ENCODE measurements around the gene MAPK7.

DNA sequence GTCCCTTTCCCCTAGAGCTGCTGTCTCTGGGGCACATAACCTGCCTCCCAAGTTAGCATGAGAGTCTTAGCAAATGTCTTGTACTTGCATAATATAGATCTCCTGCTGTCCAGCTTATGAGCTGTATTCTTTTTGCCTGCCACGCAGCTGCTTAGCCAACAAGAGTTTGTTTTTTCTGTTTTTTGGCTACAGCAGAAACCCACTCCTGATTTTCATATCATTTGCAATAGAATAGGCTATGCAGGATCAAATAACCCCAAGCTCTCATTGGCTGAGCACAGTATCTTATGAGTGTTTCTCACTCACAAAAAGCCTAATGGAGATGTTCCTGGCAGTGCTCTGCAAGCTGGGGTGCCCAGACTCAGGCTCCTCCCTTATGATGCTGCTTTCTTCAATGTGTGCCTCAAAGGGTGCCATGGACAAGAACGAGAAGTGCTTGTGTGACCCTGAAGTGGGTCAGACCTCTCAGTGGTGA is 38.9 kb upstream of the MAPK7 start:
- no peak for TF ChIP-seq POLR2A (IDR thresholded peaks at IDR 0.05; ENCODE audit: low read depth, low read length)
- no peak for TF ChIP-seq ESRRA (IDR thresholded peaks at IDR 0.05; ENCODE audit: low read length)
- no peak for TF ChIP-seq NFYB (IDR thresholded peaks at IDR 0.05; ENCODE audit: insufficient read depth, low read depth, low read length)
- TF ChIP-seq, protein P1, sequence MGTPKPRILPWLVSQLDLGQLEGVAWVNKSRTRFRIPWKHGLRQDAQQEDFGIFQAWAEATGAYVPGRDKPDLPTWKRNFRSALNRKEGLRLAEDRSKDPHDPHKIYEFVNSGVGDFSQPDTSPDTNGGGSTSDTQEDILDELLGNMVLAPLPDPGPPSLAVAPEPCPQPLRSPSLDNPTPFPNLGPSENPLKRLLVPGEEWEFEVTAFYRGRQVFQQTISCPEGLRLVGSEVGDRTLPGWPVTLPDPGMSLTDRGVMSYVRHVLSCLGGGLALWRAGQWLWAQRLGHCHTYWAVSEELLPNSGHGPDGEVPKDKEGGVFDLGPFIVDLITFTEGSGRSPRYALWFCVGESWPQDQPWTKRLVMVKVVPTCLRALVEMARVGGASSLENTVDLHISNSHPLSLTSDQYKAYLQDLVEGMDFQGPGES (IDR thresholded peaks at IDR 0.05), result no peak
- TF ChIP-seq, protein P2, sequence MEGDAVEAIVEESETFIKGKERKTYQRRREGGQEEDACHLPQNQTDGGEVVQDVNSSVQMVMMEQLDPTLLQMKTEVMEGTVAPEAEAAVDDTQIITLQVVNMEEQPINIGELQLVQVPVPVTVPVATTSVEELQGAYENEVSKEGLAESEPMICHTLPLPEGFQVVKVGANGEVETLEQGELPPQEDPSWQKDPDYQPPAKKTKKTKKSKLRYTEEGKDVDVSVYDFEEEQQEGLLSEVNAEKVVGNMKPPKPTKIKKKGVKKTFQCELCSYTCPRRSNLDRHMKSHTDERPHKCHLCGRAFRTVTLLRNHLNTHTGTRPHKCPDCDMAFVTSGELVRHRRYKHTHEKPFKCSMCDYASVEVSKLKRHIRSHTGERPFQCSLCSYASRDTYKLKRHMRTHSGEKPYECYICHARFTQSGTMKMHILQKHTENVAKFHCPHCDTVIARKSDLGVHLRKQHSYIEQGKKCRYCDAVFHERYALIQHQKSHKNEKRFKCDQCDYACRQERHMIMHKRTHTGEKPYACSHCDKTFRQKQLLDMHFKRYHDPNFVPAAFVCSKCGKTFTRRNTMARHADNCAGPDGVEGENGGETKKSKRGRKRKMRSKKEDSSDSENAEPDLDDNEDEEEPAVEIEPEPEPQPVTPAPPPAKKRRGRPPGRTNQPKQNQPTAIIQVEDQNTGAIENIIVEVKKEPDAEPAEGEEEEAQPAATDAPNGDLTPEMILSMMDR (IDR thresholded peaks at IDR 0.05 in 2 of 3, conservative IDR thresholded peaks at IDR 0.05 in 1 of 3; ENCODE audit: control insufficient read depth in 2 of 3, extremely low read depth in 1 of 3, insufficient read depth in 1 of 3, low read depth in 3 of 3, low read length in 3 of 3), result no peak
- TF ChIP-seq STAT1 (conservative IDR thresholded peaks at IDR 0.05), result no peak
- TF ChIP-seq HDGF (IDR thresholded peaks at IDR 0.05), result no peak
- TF ChIP-seq EZH2 (IDR thresholded peaks at IDR 0.05; ENCODE audit: borderline replicate concordance, control insufficient read depth, low read depth, low read length), result no peak
- no peak for TF ChIP-seq SUZ12 (IDR thresholded peaks at IDR 0.05; ENCODE audit: unreplicated experiment)
- TF ChIP-seq, protein P3, sequence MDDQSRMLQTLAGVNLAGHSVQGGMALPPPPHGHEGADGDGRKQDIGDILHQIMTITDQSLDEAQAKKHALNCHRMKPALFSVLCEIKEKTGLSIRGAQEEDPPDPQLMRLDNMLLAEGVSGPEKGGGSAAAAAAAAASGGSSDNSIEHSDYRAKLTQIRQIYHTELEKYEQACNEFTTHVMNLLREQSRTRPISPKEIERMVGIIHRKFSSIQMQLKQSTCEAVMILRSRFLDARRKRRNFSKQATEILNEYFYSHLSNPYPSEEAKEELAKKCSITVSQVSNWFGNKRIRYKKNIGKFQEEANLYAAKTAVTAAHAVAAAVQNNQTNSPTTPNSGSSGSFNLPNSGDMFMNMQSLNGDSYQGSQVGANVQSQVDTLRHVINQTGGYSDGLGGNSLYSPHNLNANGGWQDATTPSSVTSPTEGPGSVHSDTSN (IDR thresholded peaks at IDR 0.05; ENCODE audit: insufficient replicate concordance, low read depth, low read length), result no peak
- no peak for TF ChIP-seq CEBPB (IDR thresholded peaks at IDR 0.05; ENCODE audit: borderline replicate concordance in 1 of 2, low read depth in 2 of 2, low read length in 2 of 2)
- no peak for TF ChIP-seq SP1 (IDR thresholded peaks at IDR 0.05; ENCODE audit: low read depth, low read length)
- TF ChIP-seq NFIC (IDR thresholded peaks at IDR 0.05; ENCODE audit: low read depth, low read length), result no peak
- TF ChIP-seq, protein P4, sequence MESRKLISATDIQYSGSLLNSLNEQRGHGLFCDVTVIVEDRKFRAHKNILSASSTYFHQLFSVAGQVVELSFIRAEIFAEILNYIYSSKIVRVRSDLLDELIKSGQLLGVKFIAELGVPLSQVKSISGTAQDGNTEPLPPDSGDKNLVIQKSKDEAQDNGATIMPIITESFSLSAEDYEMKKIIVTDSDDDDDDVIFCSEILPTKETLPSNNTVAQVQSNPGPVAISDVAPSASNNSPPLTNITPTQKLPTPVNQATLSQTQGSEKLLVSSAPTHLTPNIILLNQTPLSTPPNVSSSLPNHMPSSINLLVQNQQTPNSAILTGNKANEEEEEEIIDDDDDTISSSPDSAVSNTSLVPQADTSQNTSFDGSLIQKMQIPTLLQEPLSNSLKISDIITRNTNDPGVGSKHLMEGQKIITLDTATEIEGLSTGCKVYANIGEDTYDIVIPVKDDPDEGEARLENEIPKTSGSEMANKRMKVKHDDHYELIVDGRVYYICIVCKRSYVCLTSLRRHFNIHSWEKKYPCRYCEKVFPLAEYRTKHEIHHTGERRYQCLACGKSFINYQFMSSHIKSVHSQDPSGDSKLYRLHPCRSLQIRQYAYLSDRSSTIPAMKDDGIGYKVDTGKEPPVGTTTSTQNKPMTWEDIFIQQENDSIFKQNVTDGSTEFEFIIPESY (IDR thresholded peaks at IDR 0.05), result no peak
